ENCODE measurements around the gene SPINT3.

Gene SPINT3

DNA sequence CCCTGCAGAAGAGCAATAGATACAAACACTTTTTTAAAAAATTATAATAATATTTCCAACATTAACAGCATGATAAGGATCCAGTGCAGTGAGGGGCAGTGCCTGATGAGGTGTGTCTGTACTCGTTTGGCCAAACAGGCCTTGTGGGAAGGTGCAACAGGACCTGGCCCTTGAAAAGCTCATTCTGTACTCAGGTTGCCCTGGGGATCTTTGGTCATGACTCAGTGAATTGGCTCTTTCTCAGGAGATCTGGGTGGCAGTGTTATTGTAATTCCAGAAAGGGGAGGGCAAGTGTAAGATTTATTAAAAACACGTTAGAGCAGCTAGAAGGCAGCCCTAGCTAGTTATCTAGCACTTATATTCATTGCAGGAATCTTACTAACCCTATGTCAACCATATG lies 2.9 kb upstream of the SPINT3 start:
- no peaks in the 10 kb centered on the region for H3K36me3 ChIP-seq (replicated peaks)
- H3K4me1 ChIP-seq: no peaks in the 10 kb centered on the region
- no peak overlapping the region for H3K4me3 ChIP-seq
- peaks cover 8% of the 10 kb centered on the region for H3K27me3 ChIP-seq (ENCODE audit: low read depth)
- DNase-seq (ENCODE audit: low spot score in 2 of 2): no peak
- no peaks in the 10 kb centered on the region for H3K9me3 ChIP-seq
- in situ Hi-C loops (cut with MboI; ENCODE audit: low sequenced_read_pairs): no loop called here

DNA sequence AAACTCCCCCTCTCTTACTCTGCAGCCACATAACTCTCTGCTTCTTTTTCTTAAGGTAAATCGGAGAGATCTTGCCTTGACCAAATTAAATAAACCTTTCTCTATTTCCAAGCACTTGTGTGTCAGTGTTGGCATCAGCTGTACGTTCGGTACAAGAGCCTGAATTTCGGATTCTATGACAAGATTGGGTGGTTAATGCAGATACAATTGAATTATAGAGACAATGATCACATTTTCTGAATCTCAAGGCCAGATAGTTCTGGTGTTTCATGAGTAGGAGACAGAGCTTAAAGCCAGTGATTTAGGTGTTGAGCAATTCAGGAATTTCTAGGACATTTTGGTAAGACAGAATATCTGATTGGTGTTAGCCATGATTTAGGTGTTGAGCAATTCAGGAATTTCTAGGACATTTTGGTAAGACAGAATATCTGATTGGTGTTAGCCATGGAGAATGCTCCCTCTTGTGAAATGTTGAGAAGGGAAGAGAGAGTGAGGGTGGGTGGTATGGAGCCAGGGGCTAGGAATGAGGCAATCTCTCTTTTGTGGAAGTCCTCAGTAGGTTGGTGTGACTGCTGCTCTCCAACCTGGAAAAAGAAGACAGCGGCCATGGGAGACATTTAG lies 5.1 kb downstream of the SPINT3 start:
- no peak overlapping the region for H3K4me3 ChIP-seq
- H3K27me3 ChIP-seq (ENCODE audit: low read depth): 0 out of 2 replicates have a peak, but pooled peaks cover 5% of the 10 kb centered on the region
- DNase-seq (ENCODE audit: low spot score in 2 of 2): no peak
- in situ Hi-C loops (cut with MboI; ENCODE audit: low sequenced_read_pairs): no loop called here
- no peaks in the 10 kb centered on the region for H3K9me3 ChIP-seq
- no peaks in the 10 kb centered on the region for H3K36me3 ChIP-seq (replicated peaks)
- no peaks in the 10 kb centered on the region for H3K4me1 ChIP-seq

DNA sequence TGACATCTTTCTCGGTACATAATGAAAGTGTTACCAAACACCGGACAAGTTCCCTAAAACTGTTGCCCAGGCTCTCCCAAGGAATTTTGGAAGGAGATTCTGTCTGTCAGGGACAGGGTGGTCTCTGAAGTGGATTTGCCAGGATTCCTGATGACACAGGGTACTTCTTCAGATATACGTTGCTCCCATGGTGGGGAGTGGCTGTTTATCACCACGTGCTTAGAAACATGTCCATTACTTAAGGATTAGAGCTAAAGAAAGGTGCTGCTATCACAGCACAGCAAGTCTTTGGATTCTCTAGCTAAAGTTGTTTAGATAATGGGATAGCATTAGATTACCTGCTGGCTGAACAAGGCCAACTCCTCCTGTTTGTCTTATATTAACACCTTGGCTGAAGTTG lies 6.3 kb downstream of the SPINT3 start:
- in situ Hi-C loops (cut with MboI; ENCODE audit: low sequenced_read_pairs): no loop called here
- Histone ChIP-seq H3K4me1 (no peaks in the 10 kb centered on the region), H3K36me3 (replicated peaks) (no peaks in the 10 kb centered on the region), H3K27me3 (ENCODE audit: low read depth) (0 out of 2 replicates have a peak, but pooled peaks cover 5% of the 10 kb centered on the region), H3K4me3 (no peak overlapping the region), H3K9me3 (no peaks in the 10 kb centered on the region)
- no peak for DNase-seq (ENCODE audit: low spot score in 2 of 2)

DNA sequence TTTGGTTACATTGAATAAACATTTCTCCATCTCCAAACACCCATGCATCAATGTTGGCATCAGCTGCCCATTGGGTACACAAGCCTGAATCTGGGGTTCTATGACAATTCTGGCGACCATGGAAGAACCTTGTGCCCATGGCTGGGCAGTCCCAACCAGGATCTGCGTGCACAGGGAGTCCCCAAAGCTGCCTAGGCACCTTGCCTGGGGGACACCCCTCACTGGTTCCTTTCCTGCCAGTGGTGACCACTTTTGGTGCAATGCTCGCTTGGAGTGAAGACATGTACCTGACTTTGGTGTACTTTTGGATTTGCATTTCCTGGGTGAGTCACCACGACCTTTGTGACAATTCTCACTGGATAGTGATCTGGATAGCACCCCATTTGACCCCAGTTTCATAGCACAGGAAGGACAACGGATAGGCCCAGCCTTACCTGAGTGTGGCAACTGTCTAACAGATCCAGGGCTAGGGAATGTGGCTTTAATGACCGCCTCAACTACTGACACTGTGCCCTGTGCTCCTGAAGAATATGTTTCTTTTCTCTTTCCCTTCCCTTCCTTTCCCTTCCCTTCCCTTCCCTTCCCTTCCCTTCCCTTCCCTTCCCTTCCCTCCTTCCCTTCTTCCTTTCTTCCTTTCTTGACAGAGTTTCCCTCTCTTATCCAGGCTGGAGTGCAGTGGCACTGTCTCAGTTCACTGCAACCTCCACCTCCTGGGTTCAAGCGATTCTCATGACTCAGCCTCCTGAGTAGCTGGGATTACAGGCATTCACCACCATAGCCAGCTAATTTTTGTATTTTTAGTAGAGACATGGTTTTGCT lies 7.1 kb downstream of the SPINT3 start:
- no peak for DNase-seq (ENCODE audit: low spot score in 2 of 2)
- Histone ChIP-seq H3K4me1 (no peaks in the 10 kb centered on the region), H3K36me3 (replicated peaks) (no peaks in the 10 kb centered on the region), H3K4me3 (no peak overlapping the region), H3K27me3 (ENCODE audit: low read depth) (0 out of 2 replicates have a peak, but pooled peaks cover 5% of the 10 kb centered on the region), H3K9me3 (no peaks in the 10 kb centered on the region)
- in situ Hi-C loops (cut with MboI; ENCODE audit: low sequenced_read_pairs): no loop called here

DNA sequence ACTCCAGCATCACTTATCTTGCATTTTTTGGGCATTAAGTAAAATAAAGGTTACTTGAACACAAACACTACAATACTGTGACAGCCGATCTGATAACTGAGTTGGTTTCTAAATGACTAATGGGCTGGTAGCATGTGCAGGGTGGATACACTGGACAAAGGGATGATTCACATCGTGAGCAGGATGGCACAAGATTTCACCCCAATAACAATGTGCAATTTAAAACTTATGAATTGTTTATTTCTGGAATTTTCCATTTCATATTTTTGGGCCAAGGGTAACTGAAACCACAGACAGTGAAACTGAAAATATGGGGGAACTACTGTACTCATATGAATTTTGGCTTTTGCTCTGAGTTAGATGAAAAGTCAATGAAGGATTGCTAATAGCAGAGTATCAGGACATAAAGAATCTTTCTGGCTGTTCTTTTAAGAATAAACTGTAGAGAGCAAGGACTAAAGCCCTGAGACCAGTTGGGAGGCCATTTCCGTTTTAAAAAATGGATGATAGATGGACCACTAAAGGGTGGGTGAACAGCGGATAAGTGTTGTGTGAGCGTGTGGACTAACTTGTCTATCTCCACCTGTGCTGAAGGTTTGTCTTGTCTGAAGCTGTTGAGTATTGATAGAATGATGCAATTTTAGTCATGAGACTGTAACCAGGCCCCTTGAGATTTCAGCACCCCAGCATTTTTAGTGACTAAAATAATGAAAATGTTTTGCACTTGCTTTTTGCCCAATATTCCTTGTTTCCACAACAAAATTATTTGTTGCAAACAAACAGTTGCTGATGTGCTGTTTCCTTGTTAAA lies 8.2 kb downstream of the SPINT3 start:
- Histone ChIP-seq H3K4me3 (no peak overlapping the region), H3K9me3 (no peaks in the 10 kb centered on the region), H3K36me3 (replicated peaks) (no peaks in the 10 kb centered on the region), H3K4me1 (no peaks in the 10 kb centered on the region), H3K27me3 (ENCODE audit: low read depth) (0 out of 2 replicates have a peak, but pooled peaks cover 5% of the 10 kb centered on the region)
- DNase-seq (ENCODE audit: low spot score in 2 of 2): no peak
- in situ Hi-C loops (cut with MboI; ENCODE audit: low sequenced_read_pairs): no loop called here

DNA sequence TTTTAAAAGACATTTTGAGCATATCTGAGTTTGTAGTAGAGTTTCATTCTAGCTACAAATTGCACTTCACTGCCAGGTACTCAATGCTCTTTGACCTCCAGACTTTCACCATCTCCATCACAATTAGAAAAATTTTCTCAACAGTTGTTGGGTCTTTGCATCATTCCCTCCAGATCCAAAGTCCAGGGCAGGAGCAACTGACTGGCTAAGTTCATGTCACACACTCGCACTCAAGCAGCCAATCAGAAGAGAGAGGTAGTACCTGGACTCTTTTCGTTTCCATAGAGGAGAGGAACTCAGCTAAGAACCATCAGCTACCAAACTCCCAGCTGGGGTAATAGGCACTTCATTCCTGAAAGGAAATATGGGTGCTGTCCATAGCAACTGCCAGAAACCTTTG lies 9.0 kb downstream of the SPINT3 start:
- H3K4me3 ChIP-seq: no peak overlapping the region
- no peaks in the 10 kb centered on the region for H3K36me3 ChIP-seq (replicated peaks)
- H3K27me3 ChIP-seq (ENCODE audit: low read depth): peaks cover 10% of the 10 kb centered on the region; the same call in 1 of the 2 replicates
- DNase-seq (ENCODE audit: low spot score in 2 of 2): no peak
- H3K9me3 ChIP-seq: no peaks in the 10 kb centered on the region
- H3K4me1 ChIP-seq: no peaks in the 10 kb centered on the region
- in situ Hi-C loops (cut with MboI; ENCODE audit: low sequenced_read_pairs): no loop called here

DNA sequence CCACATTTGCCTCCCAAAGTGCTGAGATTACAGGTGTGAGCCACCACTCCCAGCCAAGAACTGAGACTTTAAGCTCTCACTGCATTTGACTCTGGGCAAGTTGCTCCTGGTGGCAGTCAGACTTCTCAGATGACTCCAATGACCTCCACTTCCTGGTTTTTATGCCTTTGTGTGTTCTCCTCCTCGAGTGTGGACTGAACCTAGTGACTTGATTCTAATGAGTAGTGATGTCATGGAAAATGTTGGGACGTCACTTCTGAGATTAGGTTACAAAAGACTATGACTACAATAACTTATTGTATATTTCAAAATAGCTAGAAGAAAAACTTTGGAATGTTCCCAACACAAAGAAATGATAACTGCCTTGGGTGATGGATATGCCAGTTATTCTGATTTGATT lies 12.0 kb downstream of the SPINT3 start:
- Histone ChIP-seq H3K36me3 (replicated peaks) (no peaks in the 10 kb centered on the region), H3K9me3 (no peaks in the 10 kb centered on the region), H3K4me1 (no peaks in the 10 kb centered on the region), H3K4me3 (no peak overlapping the region), H3K27me3 (ENCODE audit: low read depth) (peaks cover 14% of the 10 kb centered on the region)
- in situ Hi-C loops (cut with MboI; ENCODE audit: low sequenced_read_pairs): no loop called here
- no peak for DNase-seq (ENCODE audit: low spot score in 2 of 2)

DNA sequence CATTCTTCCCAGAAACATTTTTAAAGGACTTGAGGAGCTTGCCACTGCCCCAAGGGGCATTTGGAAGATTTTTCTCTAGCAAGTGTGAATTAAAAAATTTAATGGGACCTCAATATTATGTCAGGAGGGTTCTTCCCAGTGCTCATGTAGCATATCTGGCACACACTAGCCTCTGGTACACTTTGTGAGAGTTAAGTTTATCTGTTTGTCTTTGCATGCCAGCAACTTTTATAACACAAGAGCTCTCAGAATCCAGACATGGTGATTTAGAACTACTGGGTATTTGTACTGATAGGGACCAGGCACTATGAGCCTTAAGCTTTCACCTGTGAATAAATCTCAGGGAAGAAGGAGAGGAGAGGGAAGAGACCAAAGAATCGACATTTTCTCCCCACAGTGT lies 12.9 kb downstream of the SPINT3 start:
- Histone ChIP-seq H3K4me1 (no peaks in the 10 kb centered on the region), H3K4me3 (no peak overlapping the region), H3K27me3 (ENCODE audit: low read depth) (peaks cover 14% of the 10 kb centered on the region), H3K36me3 (replicated peaks) (no peaks in the 10 kb centered on the region), H3K9me3 (no peaks in the 10 kb centered on the region)
- DNase-seq (ENCODE audit: low spot score in 2 of 2): no peak
- in situ Hi-C loops (cut with MboI; ENCODE audit: low sequenced_read_pairs): no loop called here

DNA sequence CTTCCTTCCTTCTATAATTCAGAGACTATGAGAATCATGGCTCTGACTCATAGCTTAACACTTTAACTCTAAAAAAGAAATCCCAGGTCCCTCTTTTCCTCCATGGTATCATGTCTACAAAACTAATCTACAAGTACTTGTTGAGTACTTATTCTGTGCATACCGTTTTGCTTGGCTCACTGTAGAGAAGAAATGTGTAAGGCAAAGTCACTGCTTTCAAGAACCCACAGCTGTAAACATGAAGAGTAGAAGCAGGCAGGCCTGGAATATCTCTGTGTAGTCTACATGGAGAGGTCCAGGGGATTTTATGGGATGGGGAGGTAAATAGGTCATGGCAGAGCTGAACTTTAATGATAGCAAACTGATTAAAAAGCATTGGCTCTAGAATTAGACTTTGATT lies 13.8 kb downstream of the SPINT3 start:
- H3K4me1 ChIP-seq: no peaks in the 10 kb centered on the region
- in situ Hi-C loops (cut with MboI; ENCODE audit: low sequenced_read_pairs): no loop called here
- DNase-seq (ENCODE audit: low spot score in 2 of 2): no peak
- no peaks in the 10 kb centered on the region for H3K9me3 ChIP-seq
- H3K36me3 ChIP-seq (replicated peaks): no peaks in the 10 kb centered on the region
- H3K27me3 ChIP-seq (ENCODE audit: low read depth): peaks cover 18% of the 10 kb centered on the region
- H3K4me3 ChIP-seq: no peak overlapping the region

DNA sequence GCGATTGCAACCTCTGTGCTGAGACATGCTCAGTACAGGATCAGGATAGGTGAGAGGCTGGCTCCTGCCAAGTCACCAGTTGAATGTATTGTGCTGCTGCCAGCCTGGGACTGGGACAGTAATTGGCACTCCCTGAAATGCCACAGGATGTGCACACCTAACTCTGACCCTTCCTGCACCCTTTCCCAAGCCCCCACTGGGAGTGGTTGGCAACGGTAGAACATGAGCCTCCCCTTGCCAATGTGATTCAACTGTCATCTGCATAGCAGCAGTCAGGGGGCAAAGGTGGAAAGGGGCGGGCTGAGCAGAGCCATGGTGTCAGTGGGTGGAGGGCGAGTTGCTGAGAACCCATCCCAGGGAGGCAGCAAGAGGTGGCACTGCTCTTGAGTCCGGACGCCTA lies 15.4 kb downstream of the SPINT3 start:
- in situ Hi-C loops (cut with MboI; ENCODE audit: low sequenced_read_pairs): no loop called here
- Histone ChIP-seq H3K36me3 (replicated peaks) (no peaks in the 10 kb centered on the region), H3K4me1 (no peaks in the 10 kb centered on the region), H3K9me3 (no peaks in the 10 kb centered on the region), H3K27me3 (ENCODE audit: low read depth) (peaks cover 29% of the 10 kb centered on the region), H3K4me3 (no peak overlapping the region)
- no peak for DNase-seq (ENCODE audit: low spot score in 2 of 2)

DNA sequence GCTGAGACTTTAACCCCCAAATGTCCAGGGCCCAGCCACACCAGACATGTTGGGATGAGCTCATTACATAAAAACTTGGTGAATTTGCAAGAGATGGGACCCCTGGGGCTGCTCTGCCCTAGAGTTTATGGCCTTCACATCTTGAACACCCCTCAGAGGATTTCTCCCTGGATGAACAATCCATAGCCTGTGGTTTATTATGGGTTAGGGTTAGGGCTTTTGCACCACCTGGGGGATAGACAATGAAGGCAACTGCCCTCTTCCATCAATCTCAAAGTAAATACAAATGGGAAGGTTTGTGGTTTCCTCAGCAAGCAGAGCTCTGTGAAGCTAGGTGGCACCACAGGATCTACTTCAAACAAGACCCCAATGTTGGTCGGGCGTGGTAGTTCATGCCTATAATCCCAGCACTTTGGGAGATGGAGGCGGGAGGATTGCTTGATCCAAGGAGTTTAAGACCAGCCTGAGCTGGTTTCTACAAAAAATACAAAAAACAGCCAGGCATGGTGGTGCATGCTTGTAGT lies 17.4 kb downstream of the SPINT3 start:
- H3K36me3 ChIP-seq (replicated peaks): no peaks in the 10 kb centered on the region
- H3K4me1 ChIP-seq: no peaks in the 10 kb centered on the region
- no peak for DNase-seq (ENCODE audit: low spot score in 2 of 2)
- H3K9me3 ChIP-seq: no peaks in the 10 kb centered on the region
- in situ Hi-C loops (cut with MboI; ENCODE audit: low sequenced_read_pairs): no loop called here
- peaks cover 29% of the 10 kb centered on the region for H3K27me3 ChIP-seq (ENCODE audit: low read depth)
- H3K4me3 ChIP-seq: no peak overlapping the region

DNA sequence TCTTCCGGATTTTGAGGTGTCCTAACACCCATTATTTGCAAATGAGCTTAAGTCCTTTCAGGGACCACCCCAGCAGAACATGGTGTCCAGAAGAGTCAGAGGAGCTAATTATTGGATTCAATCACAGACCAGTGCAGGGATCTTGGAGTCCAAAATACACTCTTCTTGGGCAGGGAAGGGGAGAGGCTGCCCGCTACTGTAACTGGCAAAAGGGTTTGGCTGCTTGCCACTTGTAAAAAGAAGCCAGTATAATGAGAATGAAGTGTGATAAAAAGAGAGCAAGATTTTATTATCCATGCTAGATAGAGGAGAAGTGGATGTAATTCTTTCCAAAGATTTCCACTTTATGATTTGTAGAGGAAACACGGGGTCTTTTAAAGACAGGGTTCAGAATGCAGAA lies 19.3 kb downstream of the SPINT3 start:
- H3K4me1 ChIP-seq: no peaks in the 10 kb centered on the region
- H3K27me3 ChIP-seq (ENCODE audit: low read depth): peaks cover 24% of the 10 kb centered on the region
- in situ Hi-C loops (cut with MboI; ENCODE audit: low sequenced_read_pairs): no loop called here
- H3K4me3 ChIP-seq: no peak overlapping the region
- no peaks in the 10 kb centered on the region for H3K36me3 ChIP-seq (replicated peaks)
- H3K9me3 ChIP-seq: no peaks in the 10 kb centered on the region
- DNase-seq (ENCODE audit: low spot score in 2 of 2): no peak

DNA sequence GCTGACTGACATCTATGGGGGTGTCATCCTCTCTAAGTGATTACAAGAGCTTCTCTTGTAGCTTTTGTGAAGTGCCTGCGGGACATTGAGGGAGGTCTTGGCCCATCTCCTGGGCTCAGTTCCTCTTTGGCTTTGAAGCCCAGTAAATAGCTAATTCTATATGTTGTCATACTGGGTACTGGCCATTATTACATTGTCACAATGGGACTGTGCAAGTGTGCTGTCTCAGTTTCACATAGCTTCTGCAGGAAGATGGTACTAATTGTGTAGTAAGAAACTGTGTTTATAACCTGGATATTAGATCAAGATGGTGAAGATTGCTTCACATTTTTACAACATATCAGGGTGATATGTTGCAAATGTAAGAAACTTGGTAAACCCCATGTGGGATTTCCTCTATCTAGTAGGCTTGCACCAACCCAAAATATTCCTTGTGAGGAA lies 19.9 kb downstream of the SPINT3 start:
- DNase-seq (ENCODE audit: low spot score in 2 of 2): no peak
- H3K4me1 ChIP-seq: no peaks in the 10 kb centered on the region
- no peaks in the 10 kb centered on the region for H3K9me3 ChIP-seq
- no peaks in the 10 kb centered on the region for H3K36me3 ChIP-seq (replicated peaks)
- in situ Hi-C loops (cut with MboI; ENCODE audit: low sequenced_read_pairs): no loop called here
- peaks cover 21% of the 10 kb centered on the region for H3K27me3 ChIP-seq (ENCODE audit: low read depth)
- no peak overlapping the region for H3K4me3 ChIP-seq
